Measurements from ENCODE around the gene COPS3.

GRCh38 chr17:17305281-17305801 is 24.3 kb upstream of the COPS3 start:
- TF ChIP-seq POLR2AphosphoS5 (IDR thresholded peaks at IDR 0.05; ENCODE audit: low read depth, low read length): 0 out of 2 replicates have a peak, but pooled peaks have one; percentile 26
- TF ChIP-seq POLR2A (IDR thresholded peaks at IDR 0.05; ENCODE audit: low read depth, low read length): no peak
- 0 out of 2 replicates have a peak, but pooled peaks have one; percentile 13 for TF ChIP-seq TAF1 (IDR thresholded peaks at IDR 0.05; ENCODE audit: low read depth, low read length)
- TF ChIP-seq POU2F2 (IDR thresholded peaks at IDR 0.05; ENCODE audit: low read depth, low read length): no peak
- TF ChIP-seq SPI1 (IDR thresholded peaks at IDR 0.05; ENCODE audit: low read depth, low read length): peak; percentile 58
- TF ChIP-seq PAX5 (IDR thresholded peaks at IDR 0.05; ENCODE audit: insufficient read depth, low read length, severe bottlenecking): no peak
